KMS-11 (cell line): Measurements from ENCODE around the gene ACSF2.

Source experiments
- H2AFZ ChIP-seq: fragments of 200-600 bp; sonication (generic); 2 replicates; pipeline ENCODE4 v1.6.1; 2016; ENCODE audit warnings: antibody characterized with exemption, mixed run types, low read depth
- H3K27ac ChIP-seq: fragments of 200-600 bp; sonication (generic); 2 replicates; pipeline ENCODE4 v1.6.1; 2016; ENCODE audit warnings: mild to moderate bottlenecking, mixed run types
- H3K27me3 ChIP-seq: fragments of 200-600 bp; sonication (generic); 2 replicates; pipeline ENCODE4 v1.6.1; 2017; ENCODE audit warnings: mild to moderate bottlenecking, low read depth, mixed run types, moderate library complexity; ENCODE audit not compliant: insufficient read depth
- H3K36me3 ChIP-seq: fragments of 200-600 bp; sonication (generic); 2 replicates; pipeline ENCODE4 v1.6.1; 2017; ENCODE audit warnings: mild to moderate bottlenecking, mixed run types; ENCODE audit not compliant: insufficient read depth
- H3K4me1 ChIP-seq: fragments of 200-600 bp; sonication (generic); 2 replicates; pipeline ENCODE4 v1.6.1; 2016; ENCODE audit warnings: mild to moderate bottlenecking, low read depth, mixed run types; ENCODE audit not compliant: poor library complexity, severe bottlenecking
- H3K4me2 ChIP-seq: fragments of 200-600 bp; sonication (generic); 2 replicates; pipeline ENCODE4 v1.7.0; 2016; ENCODE audit warnings: mild to moderate bottlenecking, mixed run types
- H3K4me3 ChIP-seq: fragments of 200-600 bp; sonication (generic); IDR thresholded peaks from 2 replicates; pipeline ENCODE4 v1.6.1; 2017; ENCODE audit warnings: low read depth, low read length, mixed read lengths; ENCODE audit not compliant: insufficient read depth
- H3K79me2 ChIP-seq: fragments of 200-600 bp; sonication (generic); 2 replicates; pipeline ENCODE4 v1.6.1; 2016; ENCODE audit warnings: low read depth, mixed run types; ENCODE audit not compliant: insufficient read depth
- H3K9ac ChIP-seq: fragments of 200-600 bp; sonication (generic); 2 replicates; pipeline ENCODE4 v1.6.1; 2016; ENCODE audit warnings: mild to moderate bottlenecking, mixed run types
- H4K20me1 ChIP-seq: fragments of 200-600 bp; sonication (generic); 2 replicates; pipeline ENCODE4 v1.6.1; 2016; ENCODE audit warnings: mild to moderate bottlenecking, mixed run types; ENCODE audit not compliant: insufficient read depth
- CTCF ChIP-seq: fragments of 200-600 bp; sonication (generic); conservative IDR thresholded peaks from 2 replicates; pipeline ENCODE4 v1.6.1; 2017; ENCODE audit warnings: low read depth, mild to moderate bottlenecking, antibody characterized with exemption, low read length, moderate library complexity, mixed read lengths

The ACSF2 gene

GRCh38 chr17:50521514-50521913 is 95.5 kb downstream of the ACSF2 start:
- TF ChIP-seq CTCF, result no peak
- H3K4me3 ChIP-seq, result no peak overlapping the region
- no peaks in the 10 kb centered on the region for H3K79me2 ChIP-seq
- H3K4me1 ChIP-seq, result peaks cover 6% of the 10 kb centered on the region
- no peaks in the 10 kb centered on the region for H3K27me3 ChIP-seq
- no peak overlapping the region for H3K9ac ChIP-seq
- no peak overlapping the region for H3K27ac ChIP-seq
- no peak overlapping the region for H2AFZ ChIP-seq
- no peak overlapping the region for H3K4me2 ChIP-seq
- H3K36me3 ChIP-seq, result no peaks in the 10 kb centered on the region
- H4K20me1 ChIP-seq, result no peaks in the 10 kb centered on the region

- H3K36me3 ChIP-seq, result no peaks in the 10 kb centered on the region
- no peaks in the 10 kb centered on the region for H3K27me3 ChIP-seq
- H3K4me3 ChIP-seq, result no peak overlapping the region
- no peaks in the 10 kb centered on the region for H3K79me2 ChIP-seq
- no peak for TF ChIP-seq CTCF
- no peak overlapping the region for H3K4me2 ChIP-seq
- H3K4me1 ChIP-seq, result peaks cover 6% of the 10 kb centered on the region
- no peaks in the 10 kb centered on the region for H4K20me1 ChIP-seq
- no peak overlapping the region for H3K27ac ChIP-seq
- no peak overlapping the region for H3K9ac ChIP-seq
- H2AFZ ChIP-seq, result no peak overlapping the region
These were observed 96.7 kb downstream of the ACSF2 start for GRCh38 chr17:50522766-50523165.

- Histone ChIP-seq H3K36me3 (no peaks in the 10 kb centered on the region), H3K27me3 (no peaks in the 10 kb centered on the region), H3K4me1 (peaks cover 6% of the 10 kb centered on the region), H3K9ac (no peak overlapping the region), H3K4me3 (no peak overlapping the region), H4K20me1 (no peaks in the 10 kb centered on the region), H2AFZ (no peak overlapping the region), H3K79me2 (no peaks in the 10 kb centered on the region), H3K27ac (no peak overlapping the region), H3K4me2 (no peak overlapping the region)
- TF ChIP-seq CTCF, result no peak
These were observed 97.2 kb downstream of the ACSF2 start for GRCh38 chr17:50523208-50523607.
